ENCODE measurements around the gene GRK4. TPM values are rescaled to one million over a fixed set of nuclear protein-coding genes. Genes with fewer than 3 reads are reported as not detected.
"Not testable (repeated sequence)": the region's sequence is repeated elsewhere in the genome, so short reads cannot be mapped to it uniquely, and the experiment has no call there.

The GRK4 gene
- total RNA-seq, 2 experiments from 2014 or later: 1.3 to 2.1 TPM

GRCh38 chr4:2958446-2958845 is 4.9 kb upstream of the GRK4 start:
- no peaks in the 10 kb centered on the region for H3K9me3 Mint-ChIP-seq
- DNase-seq: no peak
- peaks cover 67% of the 10 kb centered on the region for H3K4me1 Mint-ChIP-seq (ENCODE audit: low read depth)
- peak overlapping the region; percentile 52 for H3K27ac Mint-ChIP-seq
- peaks cover 42% of the 10 kb centered on the region for H3K36me3 Mint-ChIP-seq (ENCODE audit: low read depth)
- H3K27me3 Mint-ChIP-seq (ENCODE audit: low read depth): no peaks in the 10 kb centered on the region
- no peak overlapping the region for H3K4me3 Mint-ChIP-seq
- intact Hi-C loops (cut with micrococcal nuclease): no loop called here
- CTCF ChIA-PET: no interaction called here

DNA sequence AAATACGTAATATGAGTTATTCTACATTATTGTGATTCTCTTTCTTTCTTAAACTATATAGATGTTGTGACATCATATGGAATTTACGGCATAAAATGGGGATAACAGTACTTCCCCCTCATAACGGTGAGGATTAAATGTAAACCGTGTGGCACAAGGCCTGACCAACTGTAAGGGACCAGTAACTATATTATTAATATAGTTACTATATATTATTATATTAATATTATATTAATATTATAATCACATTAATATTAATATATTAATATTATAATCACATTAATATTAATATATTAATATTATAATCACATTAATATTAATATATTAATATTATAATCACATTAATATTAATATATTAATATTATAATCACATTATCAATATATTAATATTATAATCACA is 2.9 kb upstream of the GRK4 start:
- CTCF ChIA-PET; H3K27ac Mint-ChIP-seq; H3K27me3 Mint-ChIP-seq (ENCODE audit: low read depth); H3K9me3 Mint-ChIP-seq; H3K4me3 Mint-ChIP-seq; DNase-seq: not testable (repeated sequence)
- Mint-ChIP-seq H3K36me3 (ENCODE audit: low read depth) (peaks cover 26% of the 10 kb centered on the region), H3K4me1 (ENCODE audit: low read depth) (peaks cover 54% of the 10 kb centered on the region)
- intact Hi-C loops (cut with micrococcal nuclease): loop anchor here (5.0 to 10.0 kb wide), 3 partner anchors 127 to 1086 kb away; partner anchors contain the start of genes LRPAP1 and NSD2

- DNase-seq: peak; percentile 42
- intact Hi-C loops (cut with micrococcal nuclease): loop anchor here (5.0 to 10.0 kb wide), 3 partner anchors 126 to 1087 kb away; partner anchors contain the start of genes LRPAP1 and NSD2
- H3K4me3 Mint-ChIP-seq: peak overlapping the region; percentile 80
- peaks cover 45% of the 10 kb centered on the region for H3K4me1 Mint-ChIP-seq (ENCODE audit: low read depth)
- H3K27ac Mint-ChIP-seq: peak overlapping the region; percentile 85
- CTCF ChIA-PET: interaction anchor here (1.1 to 1.5 kb wide), 3 partner anchors 9 to 143 kb away, joined by 3 to 4 read pairs (median 3); no protein-coding TSS in a partner anchor
- no peaks in the 10 kb centered on the region for H3K9me3 Mint-ChIP-seq
- H3K36me3 Mint-ChIP-seq (ENCODE audit: low read depth): peaks cover 16% of the 10 kb centered on the region
- no peaks in the 10 kb centered on the region for H3K27me3 Mint-ChIP-seq (ENCODE audit: low read depth)
Measured at GRCh38 chr4:2961421-2961810, 2.0 kb upstream of the GRK4 start.

GRCh38 chr4:2961811-2962441 is 1.4 kb upstream of the GRK4 start:
- Mint-ChIP-seq H3K4me1 (ENCODE audit: low read depth) (peaks cover 41% of the 10 kb centered on the region), H3K36me3 (ENCODE audit: low read depth) (peaks cover 14% of the 10 kb centered on the region), H3K4me3 (peak overlapping the region; percentile 80), H3K27me3 (ENCODE audit: low read depth) (no peaks in the 10 kb centered on the region), H3K27ac (peak overlapping the region; percentile 85), H3K9me3 (no peaks in the 10 kb centered on the region)
- CTCF ChIA-PET: interaction anchor here (0.7 to 8.4 kb wide), 10 partner anchors 8 to 199 kb away, joined by 3 to 55 read pairs (median 5); partner anchors contain the start of gene HTT-AS
- peak; percentile 72 for DNase-seq
- intact Hi-C loops (cut with micrococcal nuclease): loop anchor here (1.0 to 10.0 kb wide), 9 partner anchors 8 to 1239 kb away; partner anchors contain the start of genes LRPAP1, NSD2 and RGS12

DNA sequence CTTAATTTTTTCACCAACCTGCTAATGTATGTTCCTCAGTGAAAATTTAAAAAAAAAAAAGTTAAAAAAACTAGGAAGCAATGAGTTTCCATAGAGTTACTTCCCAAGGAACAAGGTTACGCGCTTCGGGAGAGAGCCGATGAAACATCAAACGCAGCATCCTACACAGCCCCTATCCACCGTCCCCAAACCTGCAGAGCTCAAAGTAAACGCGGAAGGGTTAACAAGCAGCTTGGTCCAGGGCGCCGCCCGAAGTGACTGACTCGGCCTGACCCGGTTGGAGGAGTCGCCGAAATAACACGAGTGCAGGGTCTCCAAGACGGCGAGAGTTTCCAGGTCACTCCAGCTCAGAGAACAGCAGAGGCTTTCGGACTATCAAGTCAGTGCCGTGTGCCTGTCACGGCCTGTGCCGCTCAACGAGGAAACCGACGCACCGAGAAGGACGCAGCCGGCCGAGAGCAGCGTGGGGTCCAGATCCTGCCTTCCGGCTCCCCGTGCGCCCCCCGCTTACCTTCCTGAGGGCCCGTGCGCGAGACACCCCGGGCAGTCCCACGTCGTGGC is 677 bp upstream of the GRK4 start:
- Mint-ChIP-seq H3K36me3 (ENCODE audit: low read depth) (peaks cover 11% of the 10 kb centered on the region), H3K4me3 (peak overlapping the region; percentile 80), H3K9me3 (no peaks in the 10 kb centered on the region), H3K27ac (peak overlapping the region; percentile 85), H3K27me3 (ENCODE audit: low read depth) (no peaks in the 10 kb centered on the region), H3K4me1 (ENCODE audit: low read depth) (peaks cover 33% of the 10 kb centered on the region)
- CTCF ChIA-PET: interaction anchor here (0.7 to 8.4 kb wide), 11 partner anchors 8 to 199 kb away, joined by 3 to 55 read pairs (median 4); partner anchors contain the start of gene HTT-AS
- peak; percentile 50 for DNase-seq
- intact Hi-C loops (cut with micrococcal nuclease): loop anchor here (1.0 to 10.0 kb wide), 15 partner anchors 8 to 1240 kb away; partner anchors contain the start of genes CFAP99, FAM193A, HAUS3 and HTT

- no peaks in the 10 kb centered on the region for H3K27me3 Mint-ChIP-seq (ENCODE audit: low read depth)
- H3K9me3 Mint-ChIP-seq: no peaks in the 10 kb centered on the region
- H3K27ac Mint-ChIP-seq: no peak overlapping the region
- no peak for DNase-seq
- intact Hi-C loops (cut with micrococcal nuclease): loop anchor here (1.0 to 10.0 kb wide), 13 partner anchors 73 to 1241 kb away; partner anchors contain the start of genes CFAP99, FAM193A, HAUS3 and HTT
- CTCF ChIA-PET: interaction anchor here (1.2 to 8.4 kb wide), 6 partner anchors 10 to 201 kb away, joined by 3 to 55 read pairs (median 12); no protein-coding TSS in a partner anchor
- H3K36me3 Mint-ChIP-seq (ENCODE audit: low read depth): peaks cover 11% of the 10 kb centered on the region
- H3K4me1 Mint-ChIP-seq (ENCODE audit: low read depth): peaks cover 23% of the 10 kb centered on the region
- peak overlapping the region; percentile 80 for H3K4me3 Mint-ChIP-seq
Measured at GRCh38 chr4:2963966-2964471, 648 bp downstream of the GRK4 start.

- Mint-ChIP-seq H3K9me3 (no peaks in the 10 kb centered on the region), H3K4me1 (ENCODE audit: low read depth) (peaks cover 17% of the 10 kb centered on the region), H3K36me3 (ENCODE audit: low read depth) (peaks cover 11% of the 10 kb centered on the region), H3K4me3 (peak overlapping the region; percentile 80), H3K27ac (no peak overlapping the region), H3K27me3 (ENCODE audit: low read depth) (no peaks in the 10 kb centered on the region)
- intact Hi-C loops (cut with micrococcal nuclease): loop anchor here (5.0 to 10.0 kb wide), 3 partner anchors 123 to 1090 kb away; partner anchors contain the start of genes LRPAP1 and NSD2
- CTCF ChIA-PET: interaction anchor here (0.7 to 8.4 kb wide), 3 partner anchors 9 to 17 kb away, joined by 3 to 55 read pairs (median 3); no protein-coding TSS in a partner anchor
- no peak for DNase-seq
Measured at GRCh38 chr4:2964706-2965258, 1.4 kb downstream of the GRK4 start.

DNA sequence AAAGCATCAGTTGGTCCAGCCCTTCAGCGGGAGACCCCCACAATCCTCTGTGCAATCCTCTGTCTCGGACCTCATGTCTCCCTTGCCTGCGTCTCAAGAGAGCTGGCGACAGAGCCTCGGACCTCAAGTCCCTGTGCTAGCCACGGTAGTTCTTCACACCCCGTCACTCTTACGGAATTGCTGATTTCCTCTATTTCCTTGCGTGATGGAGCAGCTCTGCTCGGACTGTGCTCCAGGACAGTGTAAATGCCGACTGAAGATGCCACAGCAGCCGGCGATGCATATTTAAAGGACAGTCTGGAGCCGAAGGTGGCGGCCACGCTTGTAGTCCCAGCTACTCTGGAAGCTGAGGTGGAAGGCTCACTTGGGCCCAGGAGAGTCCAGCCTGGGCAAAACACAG is 1.9 kb downstream of the GRK4 start:
- no peak overlapping the region for H3K27ac Mint-ChIP-seq
- intact Hi-C loops (cut with micrococcal nuclease): loop anchor here (10.0 kb wide), 1 partner anchor 1090 kb away; the partner anchor contains the start of gene NSD2
- peak overlapping the region; percentile 44 for H3K4me3 Mint-ChIP-seq
- CTCF ChIA-PET: interaction anchor here (0.6 to 8.4 kb wide), 3 partner anchors 12 to 191 kb away, joined by 3 to 55 read pairs (median 3); no protein-coding TSS in a partner anchor
- no peaks in the 10 kb centered on the region for H3K9me3 Mint-ChIP-seq
- no peaks in the 10 kb centered on the region for H3K27me3 Mint-ChIP-seq (ENCODE audit: low read depth)
- peaks cover 9% of the 10 kb centered on the region for H3K36me3 Mint-ChIP-seq (ENCODE audit: low read depth)
- peaks cover 13% of the 10 kb centered on the region for H3K4me1 Mint-ChIP-seq (ENCODE audit: low read depth)
- no peak for DNase-seq

GRCh38 chr4:2968381-2968780 is 5.0 kb downstream of the GRK4 start:
- Mint-ChIP-seq H3K27me3 (ENCODE audit: low read depth) (no peaks in the 10 kb centered on the region), H3K36me3 (ENCODE audit: low read depth) (no peaks in the 10 kb centered on the region), H3K27ac (no peak overlapping the region), H3K9me3 (no peaks in the 10 kb centered on the region), H3K4me1 (ENCODE audit: low read depth) (peaks cover 4% of the 10 kb centered on the region), H3K4me3 (no peak overlapping the region)
- CTCF ChIA-PET: interaction anchor here (0.7 to 8.4 kb wide), 2 partner anchors 9 to 64 kb away, joined by 3 to 55 read pairs; no protein-coding TSS in a partner anchor
- no peak for DNase-seq
- intact Hi-C loops (cut with micrococcal nuclease): loop anchor here (10.0 kb wide), 1 partner anchor 1094 kb away; the partner anchor contains the start of gene NSD2

DNA sequence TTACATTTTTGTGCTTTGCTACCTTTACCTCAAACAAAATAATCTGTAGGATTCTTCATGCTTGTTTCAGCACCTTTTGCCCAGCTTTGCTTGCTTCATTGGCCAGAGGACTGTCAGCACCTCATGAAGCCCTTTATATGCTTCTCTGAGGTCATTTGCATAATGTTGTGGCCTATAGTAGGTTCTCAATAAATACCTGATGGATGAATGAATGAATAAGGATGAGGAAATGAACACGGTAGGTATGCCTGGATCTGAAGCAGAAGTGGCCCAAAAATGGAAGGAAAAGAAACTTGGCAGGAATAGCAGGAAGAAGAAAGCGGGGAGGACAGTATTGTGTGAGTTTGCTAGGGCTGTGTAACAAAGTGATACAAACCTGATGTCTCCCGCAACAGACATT is 7.9 kb downstream of the GRK4 start:
- DNase-seq: no peak
- intact Hi-C loops (cut with micrococcal nuclease): loop anchor here (10.0 kb wide), 1 partner anchor 474 kb away; the partner anchor contains the start of gene HGFAC
- CTCF ChIA-PET: no interaction called here
- Mint-ChIP-seq H3K4me1 (ENCODE audit: low read depth) (no peaks in the 10 kb centered on the region), H3K4me3 (no peak overlapping the region), H3K27me3 (ENCODE audit: low read depth) (no peaks in the 10 kb centered on the region), H3K9me3 (no peaks in the 10 kb centered on the region), H3K36me3 (ENCODE audit: low read depth) (no peaks in the 10 kb centered on the region), H3K27ac (no peak overlapping the region)

DNA sequence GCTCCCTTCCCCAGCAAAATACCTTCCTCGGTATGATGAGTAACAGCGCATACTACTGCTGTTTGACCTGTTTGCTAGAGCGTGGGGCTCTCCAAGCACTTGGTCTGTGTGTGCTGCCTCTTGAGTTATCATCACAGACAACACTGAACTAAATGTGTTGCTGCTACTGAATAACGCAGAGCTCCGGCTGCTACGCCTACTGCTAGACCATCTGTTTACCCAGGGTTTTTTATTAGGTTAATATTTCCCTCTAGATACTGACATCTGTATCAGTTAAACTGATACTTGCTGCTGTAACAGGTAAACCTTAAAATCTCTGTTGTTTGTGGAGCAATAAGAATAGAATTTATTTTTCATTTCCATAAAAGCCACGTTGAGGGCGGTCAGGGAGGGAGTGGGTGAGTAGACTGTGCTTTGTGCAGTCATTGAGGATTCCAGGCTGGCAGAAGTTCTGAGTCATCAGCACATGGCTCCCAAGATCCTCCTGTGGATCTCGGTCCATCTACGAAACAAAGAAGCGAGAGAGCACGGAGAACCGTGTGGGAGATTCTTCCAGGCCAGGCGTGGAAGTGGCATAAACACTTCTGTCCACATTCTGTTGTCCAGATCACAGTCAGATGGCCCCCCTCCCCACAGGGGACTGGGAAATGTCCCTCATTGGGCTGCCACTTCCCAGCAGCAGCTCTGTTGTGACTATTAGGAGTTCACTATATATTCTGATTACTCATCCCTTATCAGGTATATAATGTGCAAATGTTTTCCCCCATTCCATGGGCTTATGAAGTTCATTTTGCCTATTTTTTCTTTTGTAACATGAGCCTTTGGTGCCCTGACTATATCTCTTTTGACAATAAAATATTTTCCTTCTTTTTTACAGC is 14.1 kb downstream of the GRK4 start:
- Mint-ChIP-seq H3K27me3 (ENCODE audit: low read depth) (no peaks in the 10 kb centered on the region), H3K4me3 (no peak overlapping the region), H3K4me1 (ENCODE audit: low read depth) (no peaks in the 10 kb centered on the region), H3K36me3 (ENCODE audit: low read depth) (peaks cover 2% of the 10 kb centered on the region), H3K27ac (no peak overlapping the region), H3K9me3 (peaks cover 9% of the 10 kb centered on the region)
- CTCF ChIA-PET: interaction anchor here (0.6 to 4.5 kb wide), 23 partner anchors 12 to 369 kb away, joined by 3 to 55 read pairs (median 5); partner anchors contain the start of genes GRK4 and NOP14
- intact Hi-C loops (cut with micrococcal nuclease): loop anchor here (1.0 to 10.0 kb wide), 2 partner anchors 60 to 467 kb away; partner anchors contain the start of gene HGFAC
- no peak for DNase-seq

All from activated naive CD4-positive, alpha-beta T cell treated with anti-CD3 and anti-CD28 coated beads for 36 hours (primary cell).